Measurements from ENCODE around the gene PTGES3. TPM values are rescaled to one million over a fixed set of nuclear protein-coding genes. Genes with fewer than 3 reads are reported as not detected.

PTGES3 gene
- total RNA-seq, 1 donor from 2014 or later: 298 TPM

GRCh38 chr12:56695327-56696101, 7.4 kb upstream of the PTGES3 start:
- H3K4me3 ChIP-seq: no peak overlapping the region
- Mint-ChIP-seq H3K9me3 (no peaks in the 10 kb centered on the region), H3K27ac (peak overlapping the region; percentile 33), H3K4me1 (peaks cover 12% of the 10 kb centered on the region), H3K27me3 (ENCODE audit: insufficient read depth, low read depth) (no peaks in the 10 kb centered on the region), H3K36me3 (no peaks in the 10 kb centered on the region), H3K4me3 (no peak overlapping the region)
- TF ChIP-seq, protein P1, sequence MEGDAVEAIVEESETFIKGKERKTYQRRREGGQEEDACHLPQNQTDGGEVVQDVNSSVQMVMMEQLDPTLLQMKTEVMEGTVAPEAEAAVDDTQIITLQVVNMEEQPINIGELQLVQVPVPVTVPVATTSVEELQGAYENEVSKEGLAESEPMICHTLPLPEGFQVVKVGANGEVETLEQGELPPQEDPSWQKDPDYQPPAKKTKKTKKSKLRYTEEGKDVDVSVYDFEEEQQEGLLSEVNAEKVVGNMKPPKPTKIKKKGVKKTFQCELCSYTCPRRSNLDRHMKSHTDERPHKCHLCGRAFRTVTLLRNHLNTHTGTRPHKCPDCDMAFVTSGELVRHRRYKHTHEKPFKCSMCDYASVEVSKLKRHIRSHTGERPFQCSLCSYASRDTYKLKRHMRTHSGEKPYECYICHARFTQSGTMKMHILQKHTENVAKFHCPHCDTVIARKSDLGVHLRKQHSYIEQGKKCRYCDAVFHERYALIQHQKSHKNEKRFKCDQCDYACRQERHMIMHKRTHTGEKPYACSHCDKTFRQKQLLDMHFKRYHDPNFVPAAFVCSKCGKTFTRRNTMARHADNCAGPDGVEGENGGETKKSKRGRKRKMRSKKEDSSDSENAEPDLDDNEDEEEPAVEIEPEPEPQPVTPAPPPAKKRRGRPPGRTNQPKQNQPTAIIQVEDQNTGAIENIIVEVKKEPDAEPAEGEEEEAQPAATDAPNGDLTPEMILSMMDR (IDR thresholded peaks at IDR 0.05): no peak
- TF ChIP-seq EZH2 (IDR thresholded peaks at IDR 0.05) (no peak), EZH2phosphoT487 (IDR thresholded peaks at IDR 0.05) (no peak)
- no peak overlapping the region for H3K27ac ChIP-seq
- H3F3A ChIP-seq (ENCODE audit: low read depth): peaks cover 10% of the 10 kb centered on the region
- H3K9me3 ChIP-seq (ENCODE audit: low read depth): no peaks in the 10 kb centered on the region
- no peak overlapping the region for H3K9ac ChIP-seq
- H4K20me1 ChIP-seq (ENCODE audit: low read depth): no peaks in the 10 kb centered on the region
- H3K27me3 ChIP-seq: no peaks in the 10 kb centered on the region
- no peaks in the 10 kb centered on the region for H3K36me3 ChIP-seq
- no peak overlapping the region for H3K4me2 ChIP-seq
- no peaks in the 10 kb centered on the region for H3K79me2 ChIP-seq (ENCODE audit: low read depth)
- no peaks in the 10 kb centered on the region for H3K4me1 ChIP-seq
- DNase-seq (ENCODE audit: low spot score): no peak
- no peak overlapping the region for H2AFZ ChIP-seq (replicated peaks)

DNA sequence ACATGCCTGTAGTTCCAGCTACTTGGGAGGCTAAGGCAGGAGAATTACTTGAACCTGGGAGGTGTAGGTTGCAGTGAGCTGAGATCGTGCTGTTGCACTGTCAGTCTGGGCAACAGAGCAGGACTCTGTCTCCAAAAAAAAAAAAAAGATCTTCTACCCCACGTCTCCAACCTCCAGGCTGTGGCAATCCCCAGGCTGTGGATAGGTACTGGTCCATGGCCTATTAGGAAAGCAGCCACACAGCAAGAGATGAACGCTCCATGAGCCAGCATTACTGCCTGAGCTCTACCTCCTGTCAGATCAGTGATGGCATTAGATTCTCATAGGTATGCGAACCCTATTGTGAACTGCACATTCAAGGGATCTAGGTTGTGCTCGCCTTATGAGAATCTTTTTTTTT, 6.1 kb upstream of the PTGES3 start:
- Mint-ChIP-seq H3K27me3 (ENCODE audit: insufficient read depth, low read depth) (no peaks in the 10 kb centered on the region), H3K27ac (no peak overlapping the region), H3K36me3 (no peaks in the 10 kb centered on the region), H3K9me3 (no peaks in the 10 kb centered on the region), H3K4me3 (no peak overlapping the region), H3K4me1 (peaks cover 13% of the 10 kb centered on the region)
- no peak for DNase-seq (ENCODE audit: low spot score)
- no peaks in the 10 kb centered on the region for H3K36me3 ChIP-seq
- H2AFZ ChIP-seq (replicated peaks): no peak overlapping the region
- no peaks in the 10 kb centered on the region for H3K4me1 ChIP-seq
- no peak overlapping the region for H3K9ac ChIP-seq
- H3K27me3 ChIP-seq: no peaks in the 10 kb centered on the region
- H3F3A ChIP-seq (ENCODE audit: low read depth): peaks cover 10% of the 10 kb centered on the region
- H3K27ac ChIP-seq: no peak overlapping the region
- H3K79me2 ChIP-seq (ENCODE audit: low read depth): no peaks in the 10 kb centered on the region
- no peak overlapping the region for H3K4me2 ChIP-seq
- TF ChIP-seq EZH2phosphoT487 (IDR thresholded peaks at IDR 0.05) (no peak), EZH2 (IDR thresholded peaks at IDR 0.05) (no peak)
- TF ChIP-seq, protein P1 (IDR thresholded peaks at IDR 0.05): no peak
- H3K4me3 ChIP-seq: no peak overlapping the region
- no peaks in the 10 kb centered on the region for H3K9me3 ChIP-seq (ENCODE audit: low read depth)
- no peaks in the 10 kb centered on the region for H4K20me1 ChIP-seq (ENCODE audit: low read depth)

GRCh38 chr12:56688846-56689109, 694 bp upstream of the PTGES3 start:
- no peak overlapping the region for H3K9ac ChIP-seq

More at GRCh38 chr12:56688846-56689109, 694 bp upstream of the PTGES3 start:
- no peak for DNase-seq (ENCODE audit: low spot score)
- TF ChIP-seq EZH2 (IDR thresholded peaks at IDR 0.05) (no peak), EZH2phosphoT487 (IDR thresholded peaks at IDR 0.05) (no peak)
- TF ChIP-seq, protein P1 (IDR thresholded peaks at IDR 0.05): no peak
- peaks cover 8% of the 10 kb centered on the region for H3K4me1 ChIP-seq
- peaks cover 36% of the 10 kb centered on the region for H3F3A ChIP-seq (ENCODE audit: low read depth)
- peak overlapping the region; percentile 95 for H3K4me3 ChIP-seq
- peaks cover 5% of the 10 kb centered on the region for H3K27me3 Mint-ChIP-seq (ENCODE audit: insufficient read depth, low read depth)
- H3K4me1 Mint-ChIP-seq: peaks cover 31% of the 10 kb centered on the region
- peak overlapping the region; percentile 100 for H3K27ac Mint-ChIP-seq
- H3K4me3 Mint-ChIP-seq: peak overlapping the region; percentile 100
- H4K20me1 ChIP-seq (ENCODE audit: low read depth): peaks cover 37% of the 10 kb centered on the region
- H3K27me3 ChIP-seq: no peaks in the 10 kb centered on the region
- H3K36me3 Mint-ChIP-seq: peaks cover 18% of the 10 kb centered on the region
- H3K9me3 Mint-ChIP-seq: peaks cover 3% of the 10 kb centered on the region
- peaks cover 13% of the 10 kb centered on the region for H3K36me3 ChIP-seq
- H3K79me2 ChIP-seq (ENCODE audit: low read depth): peaks cover 41% of the 10 kb centered on the region
- no peak overlapping the region for H2AFZ ChIP-seq (replicated peaks)
- no peaks in the 10 kb centered on the region for H3K9me3 ChIP-seq (ENCODE audit: low read depth)
- H3K4me2 ChIP-seq: peak overlapping the region; percentile 69
- H3K27ac ChIP-seq: peak overlapping the region; percentile 89
